Activated T-cell treated with anti-CD3 and anti-CD28 coated beads, Interleukin-2, amount 50 U/mL, for 4 hours (primary cell): Measurements from ENCODE around the gene HEATR9. TPM values are rescaled to one million over a fixed set of nuclear protein-coding genes. Genes with fewer than 3 reads are reported as not detected.

Experiments used
- ATAC-seq, 2 donors: fragments of 200-7000 bp; cut with Tn5 transposase; one replicate each; pipeline ENCODE4 v1.10.0; 2021
- DNase-seq: peaks from one replicate; pipeline ENCODE4 v3.0.0-alpha.2; 2020
- H3K27me3 Mint-ChIP-seq: one replicate; pipeline ENCODE4 v1.8.0; 2021; ENCODE audit warnings: low read depth, mixed read lengths
- H3K36me3 Mint-ChIP-seq: one replicate; pipeline ENCODE4 v1.8.0; 2022; ENCODE audit warnings: mixed read lengths; ENCODE audit not compliant: insufficient read depth
- H3K4me1 Mint-ChIP-seq: one replicate; pipeline ENCODE4 v1.8.0; 2021; ENCODE audit warnings: low read depth, mixed read lengths
- H3K4me3 Mint-ChIP-seq: one replicate; pipeline ENCODE4 v1.8.0; 2021; ENCODE audit warnings: mild to moderate bottlenecking, moderate library complexity, mixed read lengths
- H3K9me3 Mint-ChIP-seq: one replicate; pipeline ENCODE4 v1.8.0; 2021; ENCODE audit warnings: mixed read lengths
- total RNA-seq, 3 donors: library from RNA; stranded (reverse); gene quantifications; one replicate each; pipeline ENCODE4 v1.2.1, GENCODE V29; 2021

Gene HEATR9
- total RNA-seq, 3 donors from 2014 or later = 0.21 TPM; not detected in 2

DNA sequence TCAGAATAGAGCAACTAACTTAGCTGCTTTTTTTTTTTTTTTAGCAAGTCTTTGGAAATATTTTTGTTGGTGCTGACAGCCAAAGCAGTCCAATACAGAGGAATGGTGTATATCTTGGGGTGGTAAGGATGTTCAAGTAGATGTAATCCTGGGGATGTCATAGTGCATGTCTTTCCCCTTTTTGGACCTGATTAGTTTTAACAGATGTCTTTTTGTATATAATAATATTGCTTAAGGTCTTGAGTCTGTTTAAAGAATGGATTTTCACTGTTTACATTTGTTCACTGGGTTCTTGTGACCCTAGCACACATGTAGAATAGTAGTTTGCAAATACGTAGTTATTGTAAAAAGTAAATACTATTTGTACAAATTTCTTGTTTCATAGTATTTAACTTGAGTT, 51.5 kb downstream of the HEATR9 start:
- DNase-seq (no peak), ATAC-seq (no peak)
- peaks cover 24% of the 10 kb centered on the region for H3K36me3 Mint-ChIP-seq
- peaks cover 52% of the 10 kb centered on the region for H3K4me1 Mint-ChIP-seq
- no peak overlapping the region for H3K4me3 Mint-ChIP-seq
- H3K27me3 Mint-ChIP-seq = no peaks in the 10 kb centered on the region
- no peaks in the 10 kb centered on the region for H3K9me3 Mint-ChIP-seq

DNA sequence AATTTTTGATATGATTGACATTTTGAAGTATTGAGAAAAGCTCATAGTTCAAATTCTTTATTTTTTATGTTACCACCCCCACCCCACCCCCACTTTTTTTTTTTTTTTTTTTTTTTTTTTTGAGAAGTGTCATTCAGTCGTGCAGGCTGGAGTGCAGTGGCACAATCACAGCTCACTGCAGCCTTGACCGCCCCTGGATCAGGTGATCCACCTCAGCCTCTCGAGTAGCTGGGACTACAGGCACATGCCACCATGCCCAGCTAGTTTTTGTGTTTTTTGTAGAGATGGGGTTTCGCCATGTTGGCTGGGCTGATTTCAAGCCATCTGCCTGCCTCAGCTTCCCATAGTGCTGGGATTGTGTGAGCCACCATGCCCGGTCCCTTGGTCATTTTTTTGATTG, 52.0 kb downstream of the HEATR9 start:
- ATAC-seq (no peak), DNase-seq (no peak)
- H3K9me3 Mint-ChIP-seq = no peaks in the 10 kb centered on the region
- no peaks in the 10 kb centered on the region for H3K27me3 Mint-ChIP-seq
- peaks cover 57% of the 10 kb centered on the region for H3K4me1 Mint-ChIP-seq
- no peak overlapping the region for H3K4me3 Mint-ChIP-seq
- H3K36me3 Mint-ChIP-seq = peaks cover 25% of the 10 kb centered on the region

GRCh38 chr17:35812456-35812855, 56.2 kb downstream of the HEATR9 start:
- Mint-ChIP-seq H3K36me3 (peaks cover 12% of the 10 kb centered on the region), H3K4me3 (peak overlapping the region; percentile 50)
- ATAC-seq = no peak

GRCh38 chr17:35811759-35812158, 56.9 kb downstream of the HEATR9 start:
- H3K4me3 Mint-ChIP-seq = peak overlapping the region; percentile 50
- ATAC-seq = no peak
- H3K36me3 Mint-ChIP-seq = peaks cover 12% of the 10 kb centered on the region

More at GRCh38 chr17:35812456-35812855, 56.2 kb downstream of the HEATR9 start:
- H3K9me3 Mint-ChIP-seq = no peaks in the 10 kb centered on the region
- peaks cover 70% of the 10 kb centered on the region for H3K4me1 Mint-ChIP-seq
- no peak for DNase-seq
- no peaks in the 10 kb centered on the region for H3K27me3 Mint-ChIP-seq

DNA sequence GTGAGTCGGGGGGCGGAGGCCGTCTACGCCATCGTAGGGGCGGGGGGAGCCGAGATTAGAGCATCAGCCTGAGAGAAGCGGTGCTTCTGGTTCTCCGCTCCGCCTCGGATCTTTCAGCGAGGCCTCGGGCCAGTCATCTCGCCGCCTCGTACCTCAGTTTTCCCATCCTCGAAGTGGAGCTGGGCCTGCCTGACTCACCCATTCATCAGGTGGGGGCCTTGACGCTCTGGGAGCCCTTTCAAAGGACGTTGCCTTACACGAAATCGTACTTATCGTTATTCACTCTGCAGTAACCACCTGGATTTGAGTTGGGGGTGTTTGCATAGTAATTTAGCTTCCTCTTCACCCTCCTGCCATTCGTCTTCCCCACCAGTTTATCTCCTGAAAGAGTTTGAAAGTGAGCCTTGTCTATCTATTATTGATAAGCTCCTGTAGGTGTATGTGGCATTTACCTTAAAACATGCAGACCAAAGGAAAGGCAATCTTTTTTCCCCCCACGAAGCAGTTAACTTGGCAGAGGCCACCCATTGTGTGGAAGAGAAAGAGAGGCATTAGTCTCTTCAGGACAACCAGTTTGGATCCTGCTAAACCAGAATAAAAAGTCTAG, 58.7 kb downstream of the HEATR9 start:
- Mint-ChIP-seq H3K9me3 (no peaks in the 10 kb centered on the region), H3K4me3 (peak overlapping the region; percentile 94), H3K4me1 (peaks cover 50% of the 10 kb centered on the region), H3K36me3 (peaks cover 10% of the 10 kb centered on the region), H3K27me3 (no peaks in the 10 kb centered on the region)
- DNase-seq (no peak), ATAC-seq (peak; percentile 12 to 16)

More at GRCh38 chr17:35811759-35812158, 56.9 kb downstream of the HEATR9 start:
- H3K4me1 Mint-ChIP-seq = peaks cover 65% of the 10 kb centered on the region
- no peaks in the 10 kb centered on the region for H3K9me3 Mint-ChIP-seq
- DNase-seq = no peak
- H3K27me3 Mint-ChIP-seq = no peaks in the 10 kb centered on the region

DNA sequence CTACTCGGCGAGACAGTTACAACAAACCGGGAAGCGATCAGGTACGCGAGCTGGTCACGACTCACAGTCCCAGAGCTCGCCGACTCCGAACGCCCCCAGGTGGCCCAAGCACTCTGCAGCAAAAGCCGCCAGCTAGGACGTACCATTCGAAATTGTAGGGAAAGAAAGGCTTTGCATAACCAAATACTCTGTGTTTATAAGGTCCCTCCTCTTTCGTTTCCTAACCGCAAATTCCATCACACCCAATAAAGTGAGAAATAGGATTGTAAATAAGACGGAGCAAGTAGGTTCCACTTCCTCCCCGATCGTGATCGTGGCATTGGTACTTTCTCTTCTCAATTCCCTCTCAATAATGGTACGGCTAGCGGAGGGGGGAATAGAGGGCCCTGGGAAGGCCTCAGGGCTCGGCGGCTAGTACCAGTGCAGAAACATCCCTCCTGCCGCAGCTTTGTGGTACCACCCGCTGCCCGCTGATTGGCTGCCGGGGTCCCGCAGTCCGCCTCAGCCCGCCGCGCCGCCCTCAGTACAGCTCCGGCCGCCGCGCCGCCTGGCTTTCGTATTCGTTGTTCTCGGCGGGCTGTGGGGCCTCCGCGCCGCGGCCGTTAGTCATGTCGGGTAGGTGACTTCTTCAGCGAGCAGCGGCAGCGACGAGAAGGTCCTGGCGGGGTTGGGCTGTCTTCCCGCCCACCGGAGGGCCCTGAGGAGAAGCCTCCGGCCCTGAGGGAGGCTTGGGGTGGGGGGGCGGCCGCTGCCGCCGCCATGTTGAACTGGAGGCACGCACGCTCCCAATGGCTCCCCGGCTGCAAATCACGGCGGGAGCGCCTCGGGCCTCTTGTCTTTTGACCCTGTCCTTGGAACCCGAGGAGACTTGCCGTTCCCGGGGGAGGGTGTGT, 59.5 kb downstream of the HEATR9 start, which contains the start of gene TAF15:
TSS of gene TAF15 (plus strand) at position 523 of the 893 bp plus-strand sequence. CDS start at position 609, 86 bp downstream.
- Mint-ChIP-seq H3K36me3 (peaks cover 10% of the 10 kb centered on the region), H3K27me3 (no peaks in the 10 kb centered on the region), H3K4me3 (peak within 1 kb of the TSS; percentile 94), H3K9me3 (no peaks in the 10 kb centered on the region), H3K4me1 (peaks cover 47% of the 10 kb centered on the region)
- ATAC-seq (peak; percentile 93 to 95), DNase-seq (peak; percentile 91)

DNA sequence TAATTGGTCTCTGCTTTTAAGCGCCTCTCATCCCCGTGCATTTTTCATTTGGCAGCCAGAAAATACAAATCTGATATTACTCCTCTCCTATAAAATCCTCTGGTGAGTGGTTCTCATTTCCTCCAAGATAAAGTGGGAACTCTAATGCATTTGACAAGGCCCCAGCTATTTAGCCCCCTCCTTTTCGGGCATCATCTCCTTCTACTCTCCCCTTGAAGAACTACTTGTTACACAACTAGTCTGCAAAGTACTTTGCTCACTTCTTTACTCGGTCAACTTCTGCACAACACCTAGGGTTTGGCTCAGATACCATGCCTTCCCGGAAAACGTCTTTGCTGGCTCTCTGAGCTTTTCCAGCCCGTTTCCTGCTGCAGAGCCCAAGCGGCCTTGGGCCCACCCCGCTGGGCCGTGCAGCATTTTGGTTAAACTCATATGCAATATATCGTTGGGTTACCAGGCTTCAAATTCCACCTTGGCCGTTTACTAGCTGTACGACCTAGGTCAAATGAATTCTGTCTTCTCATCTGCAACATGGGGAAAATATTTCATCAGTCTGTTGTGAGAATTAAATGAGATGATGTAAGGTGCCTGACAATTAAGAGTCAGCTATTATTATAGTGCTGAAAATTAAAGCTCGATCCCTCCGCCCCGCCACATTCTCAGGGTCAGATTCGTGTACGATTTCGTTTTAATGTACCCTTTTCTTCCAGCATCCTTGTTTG, 60.3 kb downstream of the HEATR9 start:
- ATAC-seq (no peak), DNase-seq (no peak)
- Mint-ChIP-seq H3K27me3 (no peaks in the 10 kb centered on the region), H3K36me3 (peaks cover 10% of the 10 kb centered on the region), H3K4me3 (peak overlapping the region; percentile 94), H3K4me1 (peaks cover 40% of the 10 kb centered on the region), H3K9me3 (no peaks in the 10 kb centered on the region)

GRCh38 chr17:35807371-35808144, 61.1 kb downstream of the HEATR9 start:
- no peak for ATAC-seq
- peak overlapping the region; percentile 94 for H3K4me3 Mint-ChIP-seq
- peaks cover 5% of the 10 kb centered on the region for H3K36me3 Mint-ChIP-seq
- DNase-seq = no peak
- H3K9me3 Mint-ChIP-seq = no peaks in the 10 kb centered on the region
- H3K27me3 Mint-ChIP-seq = no peaks in the 10 kb centered on the region
- peaks cover 43% of the 10 kb centered on the region for H3K4me1 Mint-ChIP-seq

Other genes with a start within 250 kb of the HEATR9 start
- 1 to 10 TPM; 2.6 to 4.3 (median 3.7) TPM for gene RASL10B, start 137.3 kb downstream of the HEATR9 start, total RNA-seq
- under 1 TPM in 1 of 3 donors, not detected in 2; 0.05 TPM for gene GAS2L2, start 115.7 kb downstream of the HEATR9 start, total RNA-seq
- gene C17orf50, start 108.0 kb downstream of the HEATR9 start, total RNA-seq = not detected
- under 1 TPM in 2 of 3 donors, not detected in 1; 0.23 to 0.29 TPM for gene MMP28, start 73.2 kb downstream of the HEATR9 start, total RNA-seq
- 100 to 1,000 TPM; 215 to 249 (median 239) TPM for gene TAF15, start 59.4 kb downstream of the HEATR9 start, total RNA-seq
- 10 to 100 TPM; 19.9 to 72.3 (median 64.7) TPM for gene CCL5, start 11.5 kb upstream of the HEATR9 start, total RNA-seq
- gene RDM1, start 61.9 kb upstream of the HEATR9 start, total RNA-seq = not detected
- not detected for gene LYZL6, start 74.8 kb upstream of the HEATR9 start, total RNA-seq
- not detected for gene CCL16, start 112.6 kb upstream of the HEATR9 start, total RNA-seq
- not detected for gene CCL14, start 117.8 kb upstream of the HEATR9 start, total RNA-seq
- not detected for gene CCL15, start 132.7 kb upstream of the HEATR9 start, total RNA-seq
- gene CCL23, start 149.1 kb upstream of the HEATR9 start, total RNA-seq = not detected
- not detected for gene CCL18, start 195.4 kb upstream of the HEATR9 start, total RNA-seq
- 1,000 to 10,000 TPM in 2 of 3 donors, 100 to 1,000 TPM in 1; 341 to 1,810 (median 1,594) TPM for gene CCL3, start 221.3 kb upstream of the HEATR9 start, total RNA-seq
- gene CCL4, start 234.9 kb upstream of the HEATR9 start, total RNA-seq = 1,000 to 10,000 TPM in 2 of 3 donors, 100 to 1,000 TPM in 1; 361 to 2,286 (median 1,809) TPM